Myocyte (in vitro differentiated cells): Measurements from ENCODE around the gene ZFPM1. TPM values are rescaled to one million over a fixed set of nuclear protein-coding genes. Genes with fewer than 3 reads are reported as not detected.

ENCODE experiments used
- DNase-seq: peaks from one replicate; pipeline ENCODE4 v3.0.0-alpha.2; 2012; ENCODE audit warnings: low read depth
- total RNA-seq: library from RNA; depleted of rRNA; stranded (reverse); fragments of >200 nt; gene quantifications from 2 replicates; pipeline ENCODE4 v1.2.3, GENCODE V29; 2014

ZFPM1 gene
- total RNA-seq, 1 donor from 2014 or later, result 0.70 TPM

GRCh38 chr16:88417684-88418476 is 35.2 kb upstream of the ZFPM1 start:
- DNase-seq, result no peak

- no peak for DNase-seq
Measured at GRCh38 chr16:88418869-88419268, 34.2 kb upstream of the ZFPM1 start.

- DNase-seq, result no peak
Measured at GRCh38 chr16:88419790-88420189, 33.3 kb upstream of the ZFPM1 start.

- no peak for DNase-seq
Measured at GRCh38 chr16:88420496-88420895, 32.6 kb upstream of the ZFPM1 start.

- no peak for DNase-seq
Measured at GRCh38 chr16:88421301-88421700, 31.8 kb upstream of the ZFPM1 start.

- no peak for DNase-seq
Measured at GRCh38 chr16:88421871-88422433, 31.1 kb upstream of the ZFPM1 start.

GRCh38 chr16:88422733-88423447 is 30.2 kb upstream of the ZFPM1 start:
- DNase-seq, result no peak

GRCh38 chr16:88423448-88423850 is 29.6 kb upstream of the ZFPM1 start:
- no peak for DNase-seq

- no peak for DNase-seq
Measured at GRCh38 chr16:88424587-88425235, 28.4 kb upstream of the ZFPM1 start.

- no peak for DNase-seq
Measured at GRCh38 chr16:88426018-88426417, 27.1 kb upstream of the ZFPM1 start.

- DNase-seq, result no peak
Measured at GRCh38 chr16:88427376-88427775, 25.7 kb upstream of the ZFPM1 start.

- DNase-seq, result no peak
Measured at GRCh38 chr16:88428156-88428555, 24.9 kb upstream of the ZFPM1 start.

GRCh38 chr16:88428616-88429386 is 24.3 kb upstream of the ZFPM1 start:
- DNase-seq, result no peak

GRCh38 chr16:88429387-88430184 is 23.5 kb upstream of the ZFPM1 start:
- DNase-seq, result no peak

GRCh38 chr16:88430185-88430523 is 22.9 kb upstream of the ZFPM1 start:
- no peak for DNase-seq

- no peak for DNase-seq
Measured at GRCh38 chr16:88430524-88431446, 22.3 kb upstream of the ZFPM1 start.

- no peak for DNase-seq
Measured at GRCh38 chr16:88431651-88432050, 21.4 kb upstream of the ZFPM1 start.

- no peak for DNase-seq
Measured at GRCh38 chr16:88432174-88432573, 20.9 kb upstream of the ZFPM1 start.

- no peak for DNase-seq
Measured at GRCh38 chr16:88432753-88433152, 20.3 kb upstream of the ZFPM1 start.
